IMR-90 (cell line): ENCODE measurements around the gene CTSH. TPM values are rescaled to one million over a fixed set of nuclear protein-coding genes. Genes with fewer than 3 reads are reported as not detected.
A peak's percentile ranks its signal among the peaks of the same experiment; 100 is the strongest.

Source experiments
- ATAC-seq: fragments of 200-7000 bp; cut with Tn5 transposase; 2 replicates; pipeline ENCODE4 v1.9.1; 2020; ENCODE audit warnings: low read depth, mild to moderate bottlenecking, moderate library complexity
- BruUV-seq: library from RNA; stranded (reverse); fragments of 400-500 nt; replicated peaks from 2 replicates; lab custom pipeline; 2021; lab: Mats Ljungman, UMichigan
- CTCF ChIA-PET: fragments of 300-600 bp; formaldehyde crosslinking; extraction: SDS; loops from one replicate; lab custom pipeline; 2021; ENCODE audit warnings: antibody characterized with exemption; lab: Yijun Ruan, JAX
- POLR2A ChIA-PET: fragments of 300-600 bp; sonication (Branson Sonifier 250); formaldehyde crosslinking; loops from one replicate; lab custom pipeline; 2022; ENCODE audit warnings: antibody characterized with exemption; ENCODE audit not compliant: unreplicated experiment; lab: Charles Lee
- DNase-seq: peaks from one replicate; pipeline ENCODE4 v3.0.0; 2013
- H2AFZ ChIP-seq: replicated peaks from 2 replicates; pipeline ENCODE3; 2013; ENCODE audit warnings: low read length, mild to moderate bottlenecking; ENCODE audit not compliant: poor library complexity
- H2AK5ac ChIP-seq: 2 replicates; pipeline ENCODE4 v1.6.1; 2013; ENCODE audit warnings: low read depth, low read length, inconsistent platforms
- H2AK9ac ChIP-seq: replicated peaks from 2 replicates; pipeline ENCODE3; 2013; ENCODE audit warnings: mild to moderate bottlenecking, low read depth, low read length, moderate library complexity; ENCODE audit not compliant: poor library complexity
- H2BK120ac ChIP-seq: 2 replicates; pipeline ENCODE4 v1.6.1; 2013; ENCODE audit warnings: low read depth, low read length, inconsistent platforms
- H2BK15ac ChIP-seq: 3 replicates; pipeline ENCODE4 v1.6.1; 2013; ENCODE audit warnings: low read depth, low read length, inconsistent platforms
- H2BK20ac ChIP-seq: 2 replicates; pipeline ENCODE4 v1.6.1; 2013; ENCODE audit warnings: low read depth, mild to moderate bottlenecking, inconsistent platforms, low read length, moderate library complexity
- H2BK5ac ChIP-seq: 2 replicates; pipeline ENCODE4 v1.6.1; 2013; ENCODE audit warnings: mild to moderate bottlenecking, low read depth, low read length, inconsistent platforms; ENCODE audit not compliant: poor library complexity, severe bottlenecking
- H3K14ac ChIP-seq: replicated peaks from 2 replicates; pipeline ENCODE4 v1.6.1; 2013; ENCODE audit warnings: low read depth, low read length, inconsistent platforms
- H3K18ac ChIP-seq: 2 replicates; pipeline ENCODE4 v1.6.1; 2013; ENCODE audit warnings: low read depth, low read length, control low read depth
- H3K23ac ChIP-seq: 2 replicates; pipeline ENCODE4 v1.6.1; 2013; ENCODE audit warnings: low read depth, low read length, inconsistent platforms
- H3K27ac ChIP-seq: 2 replicates; pipeline ENCODE4 v1.5.1; 2013; ENCODE audit warnings: mild to moderate bottlenecking, control low read depth, low read length; ENCODE audit not compliant: insufficient read depth
- H3K27me3 ChIP-seq: 2 replicates; pipeline ENCODE4 v1.6.1; 2013; ENCODE audit warnings: low read length; ENCODE audit not compliant: control insufficient read depth, insufficient read depth
- H3K36me3 ChIP-seq: 2 replicates; pipeline ENCODE4 v1.6.1; 2013; ENCODE audit warnings: low read length, mixed read lengths; ENCODE audit not compliant: control insufficient read depth, insufficient read depth
- H3K4ac ChIP-seq: 2 replicates; pipeline ENCODE4 v1.6.1; 2013; ENCODE audit warnings: low read depth, low read length, inconsistent platforms
- H3K4me1 ChIP-seq: 2 replicates; pipeline ENCODE4 v1.6.1; 2013; ENCODE audit warnings: low read length, mixed read lengths; ENCODE audit not compliant: control insufficient read depth, insufficient read depth
- H3K4me2 ChIP-seq: 2 replicates; pipeline ENCODE4 v1.6.1; 2013; ENCODE audit warnings: low read depth, mild to moderate bottlenecking, control low read depth, low read length, moderate library complexity
- H3K4me3 ChIP-seq: 2 replicates; pipeline ENCODE4 v1.5.1; 2013; ENCODE audit warnings: low read depth, mild to moderate bottlenecking, control low read depth, low read length, moderate library complexity; ENCODE audit not compliant: insufficient read depth
- H3K56ac ChIP-seq: 2 replicates; pipeline ENCODE4 v1.6.1; 2013; ENCODE audit warnings: low read length, inconsistent platforms; ENCODE audit not compliant: insufficient read depth; ENCODE audit errors: extremely low read depth
- H3K79me1 ChIP-seq, 2 experiments: 2 replicates each; pipeline ENCODE4 v1.6.1; 2013; ENCODE audit warnings: low read length in 2 of 2, inconsistent platforms in 1 of 2, low read depth in 1 of 2
- H3K9ac ChIP-seq: 2 replicates; pipeline ENCODE4 v1.6.1; 2013; ENCODE audit warnings: low read depth, low read length, control low read depth
- H3K9me1 ChIP-seq: 2 replicates; pipeline ENCODE4 v1.6.1; 2013; ENCODE audit warnings: low read length, inconsistent platforms; ENCODE audit not compliant: insufficient read depth
- H3K9me3 ChIP-seq: 2 replicates; pipeline ENCODE4 v1.6.1; 2013; ENCODE audit warnings: low read length; ENCODE audit not compliant: control insufficient read depth, insufficient read depth
- H4K20me1 ChIP-seq: 2 replicates; pipeline ENCODE4 v1.6.1; 2013; ENCODE audit warnings: low read length, inconsistent platforms; ENCODE audit not compliant: insufficient read depth
- H4K5ac ChIP-seq: 2 replicates; pipeline ENCODE4 v1.6.1; 2013; ENCODE audit warnings: mild to moderate bottlenecking, low read depth, low read length, control low read depth
- H4K8ac ChIP-seq, 2 experiments: 2 replicates each; pipeline ENCODE4 v1.6.1; 2013; ENCODE audit warnings: low read depth in 2 of 2, low read length in 2 of 2, control low read depth in 1 of 2, inconsistent platforms in 1 of 2
- H4K91ac ChIP-seq: 2 replicates; pipeline ENCODE4 v1.6.1; 2013; ENCODE audit warnings: low read depth, low read length, inconsistent platforms; ENCODE audit not compliant: insufficient read depth
- BHLHE40 ChIP-seq: fragments of 150-350 bp; IDR thresholded peaks from 2 replicates; pipeline ENCODE4 v1.6.1; 2016; ENCODE audit warnings: mild to moderate bottlenecking, low read depth, low read length
- CEBPB ChIP-seq: IDR thresholded peaks from 2 replicates; pipeline ENCODE4 v1.6.1; 2012; ENCODE audit warnings: low read depth, low read length, improper control_type of control experiment
- CHD1 ChIP-seq: IDR thresholded peaks from 2 replicates; pipeline ENCODE4 v1.6.1; 2012; ENCODE audit warnings: low read depth, low read length, improper control_type of control experiment
- CTCF ChIP-seq: conservative IDR thresholded peaks from 2 replicates; pipeline ENCODE4 v1.5.1; 2012; ENCODE audit warnings: mild to moderate bottlenecking, low read depth, low read length, improper control_type of control experiment
- FOS ChIP-seq: fragments of 150-350 bp; IDR thresholded peaks from 2 replicates; pipeline ENCODE4 v1.6.1; 2016; ENCODE audit warnings: low read depth, low read length
- MAFK ChIP-seq: IDR thresholded peaks from 2 replicates; pipeline ENCODE4 v1.6.1; 2012; ENCODE audit warnings: low read depth, low read length, improper control_type of control experiment
- MAZ ChIP-seq: IDR thresholded peaks from 2 replicates; pipeline ENCODE4 v1.6.1; 2012; ENCODE audit warnings: low read depth, mild to moderate bottlenecking, low read length, improper control_type of control experiment, moderate library complexity, borderline replicate concordance
- MXI1 ChIP-seq: IDR thresholded peaks from 2 replicates; pipeline ENCODE4 v1.6.1; 2012; ENCODE audit warnings: low read depth, mild to moderate bottlenecking, low read length, moderate library complexity, borderline replicate concordance
- NFE2L2 ChIP-seq: fragments of 150-350 bp; IDR thresholded peaks from 2 replicates; pipeline ENCODE4 v1.6.1; 2016; ENCODE audit warnings: low read depth, mild to moderate bottlenecking, low read length
- POLR2A ChIP-seq: IDR thresholded peaks from 2 replicates; pipeline ENCODE4 v1.6.1; 2012; ENCODE audit warnings: mild to moderate bottlenecking, low read depth, low read length
- RAD21 ChIP-seq: IDR thresholded peaks from 2 replicates; pipeline ENCODE4 v1.6.1; 2012; ENCODE audit warnings: low read length, improper control_type of control experiment
- RFX5 ChIP-seq: IDR thresholded peaks from 2 replicates; pipeline ENCODE4 v1.8.0; 2012; ENCODE audit warnings: low read depth, mild to moderate bottlenecking, low read length, moderate library complexity
- SMC3 ChIP-seq: fragments of 150-350 bp; IDR thresholded peaks from 2 replicates; pipeline ENCODE4 v1.6.1; 2016; ENCODE audit warnings: low read depth, mild to moderate bottlenecking, antibody characterized with exemption, low read length, moderate library complexity
- WGBS, 2 experiments: methylation state at CpG; one replicate each; pipeline versions ENCODE4 v1.1.5 to v1.1.7; 2013; ENCODE audit warnings: missing lambda C conversion rate in 2 of 2; ENCODE audit not compliant: insufficient read length in 1 of 2; ENCODE audit errors: extremely low coverage in 2 of 2; 5-methylcytosine and 5-hydroxymethylcytosine counted together
- dilution Hi-C: fragments of 300-500 bp; cut with HindIII; formaldehyde crosslinking; loops from one replicate; pipeline ENCODE4 v1.14.3; 2018; ENCODE audit warnings: low sequenced_read_pairs; ENCODE audit not compliant: unreplicated experiment
- in situ Hi-C: fragments of 300-500 bp; cut with MboI; formaldehyde crosslinking; loops from 3 replicates; pipeline ENCODE4 v1.14.3; 2019; ENCODE audit warnings: low sequenced_read_pairs, inconsistent platforms, mixed read lengths
- intact Hi-C: fragments of 100-400 bp; cut with micrococcal nuclease; formaldehyde crosslinking; loops from 2 replicates; pipeline ENCODE4 v1.10.0; 2022
- polyA plus RNA-seq, 3 experiments: library from polyadenylated mRNA; depleted of rRNA; stranded (reverse); fragments of >200 nt; gene quantifications; 2 replicates each; pipeline ENCODE4 v1.2.3, GENCODE V29; 2012; ENCODE audit warnings: low replicate concordance in 1 of 3
- total RNA-seq: library from RNA; depleted of rRNA; stranded (reverse); fragments of >200 nt; gene quantifications from 2 replicates; pipeline ENCODE4 v1.2.3, GENCODE V29; 2012
- TF ChIP-seq, protein P1 (sequence below): fragments of 150-350 bp; IDR thresholded peaks from 2 replicates; pipeline ENCODE4 v1.6.1; 2016; ENCODE audit warnings: low read depth, mild to moderate bottlenecking, low read length, moderate library complexity, borderline replicate concordance
- TF ChIP-seq, protein P2 (sequence below): fragments of 150-350 bp; IDR thresholded peaks from 2 replicates; pipeline ENCODE4 v1.6.1; 2017; ENCODE audit warnings: mild to moderate bottlenecking, antibody characterized with exemption, low read length, low read depth

Gene CTSH
- total and polyA plus RNA-seq, 2 of the 4 experiments (the other 2 are of a cell fraction) = 11.7 to 13.9 TPM

- Histone ChIP-seq H3K27me3 (peaks cover 5% of the 10 kb centered on the region; the same call in 1 of the 2 replicates), H4K8ac (no peak overlapping the region), H3K9me3 (no peaks in the 10 kb centered on the region), H3K36me3 (peaks cover 12% of the 10 kb centered on the region), H2AFZ (no peak overlapping the region), H4K20me1 (peaks cover 19% of the 10 kb centered on the region; the same call in 1 of the 2 replicates), H4K91ac (no peak overlapping the region), H3K79me1 (no peaks in the 10 kb centered on the region; a peak in 1 of 4 replicates), H3K9me1 (peaks cover 35% of the 10 kb centered on the region), H3K4me1 (peaks cover 8% of the 10 kb centered on the region), H2BK5ac (no peak overlapping the region), H3K27ac (no peak overlapping the region), H2BK20ac (no peak overlapping the region), H4K5ac (no peak overlapping the region), H3K18ac (no peak overlapping the region), H3K9ac (no peak overlapping the region), H3K23ac (no peak overlapping the region), H3K4ac (no peak overlapping the region), H2AK9ac (peak overlapping the region; percentile 37), H2BK15ac (no peak overlapping the region), H2BK120ac (no peak overlapping the region), H3K4me3 (no peak overlapping the region), H2AK5ac (0 out of 2 replicates have a peak overlapping the region, but pooled peaks have one; percentile 35), H3K56ac (no peak overlapping the region), H3K4me2 (no peak overlapping the region), H3K14ac (no peak overlapping the region)
- in situ Hi-C loops (no loop called here), intact Hi-C loops (no loop called here), dilution Hi-C loops (no loop called here)
- no peak for ATAC-seq
- no peak for DNase-seq
- ChIA-PET POLR2A (no interaction called here), CTCF (no interaction called here)
- BruUV-seq = no TSS peak
- 88% methylated on average over 5 of the region's 16 CpGs; no CpG with 5 or more reads in 1 of the 2 experiments for WGBS, 2 experiments
- no peak for TF ChIP-seq CTCF
- TF ChIP-seq, protein P1, sequence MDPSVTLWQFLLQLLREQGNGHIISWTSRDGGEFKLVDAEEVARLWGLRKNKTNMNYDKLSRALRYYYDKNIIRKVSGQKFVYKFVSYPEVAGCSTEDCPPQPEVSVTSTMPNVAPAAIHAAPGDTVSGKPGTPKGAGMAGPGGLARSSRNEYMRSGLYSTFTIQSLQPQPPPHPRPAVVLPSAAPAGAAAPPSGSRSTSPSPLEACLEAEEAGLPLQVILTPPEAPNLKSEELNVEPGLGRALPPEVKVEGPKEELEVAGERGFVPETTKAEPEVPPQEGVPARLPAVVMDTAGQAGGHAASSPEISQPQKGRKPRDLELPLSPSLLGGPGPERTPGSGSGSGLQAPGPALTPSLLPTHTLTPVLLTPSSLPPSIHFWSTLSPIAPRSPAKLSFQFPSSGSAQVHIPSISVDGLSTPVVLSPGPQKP = no peak
- no peak for TF ChIP-seq BHLHE40
- no peak for TF ChIP-seq CHD1
- TF ChIP-seq MXI1 = no peak
- TF ChIP-seq SMC3 = no peak
- TF ChIP-seq NFE2L2 = no peak
- no peak for TF ChIP-seq MAFK
- TF ChIP-seq, protein P2, sequence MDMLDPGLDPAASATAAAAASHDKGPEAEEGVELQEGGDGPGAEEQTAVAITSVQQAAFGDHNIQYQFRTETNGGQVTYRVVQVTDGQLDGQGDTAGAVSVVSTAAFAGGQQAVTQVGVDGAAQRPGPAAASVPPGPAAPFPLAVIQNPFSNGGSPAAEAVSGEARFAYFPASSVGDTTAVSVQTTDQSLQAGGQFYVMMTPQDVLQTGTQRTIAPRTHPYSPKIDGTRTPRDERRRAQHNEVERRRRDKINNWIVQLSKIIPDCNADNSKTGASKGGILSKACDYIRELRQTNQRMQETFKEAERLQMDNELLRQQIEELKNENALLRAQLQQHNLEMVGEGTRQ = no peak
- TF ChIP-seq MAZ = no peak
- TF ChIP-seq POLR2A = no peak
- no peak for TF ChIP-seq RFX5
- no peak for TF ChIP-seq CEBPB
- TF ChIP-seq FOS = no peak
- no peak for TF ChIP-seq RAD21
Measured at GRCh38 chr15:78929536-78930264, 15.1 kb downstream of the CTSH start.
